OCI-LY7 (cell line): ENCODE measurements around the gene CSE1L. TPM values are rescaled to one million over a fixed set of nuclear protein-coding genes. Genes with fewer than 3 reads are reported as not detected.

Source experiments
- BruUV-seq: library from RNA; stranded (reverse); fragments of 400-500 nt; replicated peaks from 2 replicates; lab custom pipeline; 2021; lab: Mats Ljungman, UMichigan
- CTCF ChIA-PET: fragments of 300-600 bp; sonication (Branson Sonifier 250); formaldehyde crosslinking; loops from one replicate; lab custom pipeline; 2022; ENCODE audit warnings: antibody characterized with exemption; ENCODE audit not compliant: unreplicated experiment; lab: Charles Lee
- POLR2A ChIA-PET: fragments of 300-600 bp; sonication (Branson Sonifier 250); formaldehyde crosslinking; loops from one replicate; lab custom pipeline; 2022; ENCODE audit warnings: antibody characterized with exemption; lab: Charles Lee
- DNase-seq: peaks from one replicate; pipeline ENCODE4 v3.0.0-alpha.2; 2015; ENCODE audit warnings: low spot score
- H2AFZ ChIP-seq: fragments of 200-600 bp; sonication (generic), shearing (Covaris generic); 2 replicates; pipeline ENCODE4 v1.6.1; 2014; ENCODE audit warnings: mild to moderate bottlenecking, antibody characterized with exemption, low read length, moderate library complexity
- H3K27ac ChIP-seq: fragments of 200-600 bp; sonication (generic); 2 replicates; pipeline ENCODE4 v1.5.1; 2014; ENCODE audit warnings: mixed run types, low read depth, mild to moderate bottlenecking, moderate library complexity, low read length, inconsistent platforms; ENCODE audit not compliant: poor library complexity, severe bottlenecking
- H3K36me3 ChIP-seq: fragments of 200-600 bp; sonication (generic); 2 replicates; pipeline ENCODE4 v1.6.1; 2014; ENCODE audit warnings: mild to moderate bottlenecking, antibody characterized with exemption, low read length, moderate library complexity, mixed read lengths; ENCODE audit not compliant: insufficient read depth
- H3K4me1 ChIP-seq: fragments of 200-600 bp; sonication (generic); 2 replicates; pipeline ENCODE4 v1.5.1; 2014; ENCODE audit warnings: mild to moderate bottlenecking, low read length; ENCODE audit not compliant: insufficient read depth, poor library complexity, severe bottlenecking
- H3K4me2 ChIP-seq: fragments of 200-600 bp; sonication (generic); 2 replicates; pipeline ENCODE4 v1.6.1; 2014; ENCODE audit warnings: mild to moderate bottlenecking, low read length
- H3K4me3 ChIP-seq: fragments of 200-600 bp; sonication (generic); 2 replicates; pipeline ENCODE4 v1.5.1; 2014; ENCODE audit warnings: mild to moderate bottlenecking, low read depth, low read length; ENCODE audit not compliant: poor library complexity, severe bottlenecking
- H3K79me2 ChIP-seq: fragments of 200-600 bp; sonication (generic); 2 replicates; pipeline ENCODE4 v1.6.1; 2016; ENCODE audit warnings: low read depth, mild to moderate bottlenecking, low read length, moderate library complexity, mixed read lengths; ENCODE audit not compliant: insufficient read depth
- H3K9me2 ChIP-seq: fragments of 200-600 bp; sonication (generic); 2 replicates; pipeline ENCODE4 v1.6.1; 2016; ENCODE audit warnings: mild to moderate bottlenecking, low read length, mixed read lengths; ENCODE audit not compliant: insufficient read depth
- H3K9me3 ChIP-seq: fragments of 200-600 bp; sonication (generic); 2 replicates; pipeline ENCODE4 v1.6.1; 2014; ENCODE audit warnings: mild to moderate bottlenecking, mixed run types, low read length, mixed read lengths
- H4K20me1 ChIP-seq: fragments of 200-600 bp; sonication (generic); 2 replicates; pipeline ENCODE4 v1.6.1; 2014; ENCODE audit warnings: mild to moderate bottlenecking, antibody characterized with exemption, low read length, moderate library complexity, mixed read lengths; ENCODE audit not compliant: insufficient read depth
- CTCF ChIP-seq: fragments of 200-600 bp; sonication (generic); conservative IDR thresholded peaks from 2 replicates; pipeline ENCODE4 v1.5.1; 2014; ENCODE audit warnings: mild to moderate bottlenecking, antibody characterized with exemption, low read length, moderate library complexity, mixed read lengths
- EZH2phosphoT487 ChIP-seq: fragments of 200-600 bp; sonication (generic); IDR thresholded peaks from 2 replicates; pipeline ENCODE4 v1.6.1; 2018; ENCODE audit warnings: low read depth, borderline replicate concordance, mild to moderate bottlenecking, mixed run types, antibody characterized with exemption, low read length, moderate library complexity, mixed read lengths
- intact Hi-C: fragments of 100-400 bp; cut with micrococcal nuclease; formaldehyde crosslinking; loops from one replicate; pipeline ENCODE4 v1.10.0; 2022; ENCODE audit not compliant: unreplicated experiment
- total RNA-seq, 2 experiments: library from RNA; depleted of rRNA in 1 of 2; stranded (reverse); fragments of >200 nt in 1 of 2; shearing (Covaris generic) in 1 of 2; gene quantifications; 2 replicates each; pipeline ENCODE4 v1.2.3, GENCODE V29; 2014 to 2022

CSE1L gene
- total RNA-seq, 2 experiments from 2014 or later = 104 to 145 TPM

DNA sequence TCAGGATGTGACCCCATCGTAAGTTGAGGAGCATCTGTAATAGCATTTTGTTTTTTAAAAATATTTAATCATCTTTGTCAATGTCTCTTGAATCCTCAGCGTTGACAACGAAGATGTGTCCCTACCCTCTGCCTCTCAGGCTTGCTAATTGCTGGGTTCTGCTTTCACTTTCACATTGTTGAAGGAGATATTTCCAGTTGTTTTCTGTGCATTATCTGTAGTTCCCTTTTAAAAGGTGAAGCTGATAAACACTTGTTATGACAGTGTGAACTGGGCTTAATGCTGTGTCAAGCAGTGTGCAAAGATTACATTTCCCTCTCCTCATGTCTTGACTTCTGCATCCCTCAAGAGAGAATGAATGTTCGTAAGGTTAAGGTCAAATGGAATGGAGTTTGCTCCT, 54.9 kb downstream of the CSE1L start:
- BruUV-seq = no TSS peak
- Histone ChIP-seq H3K9me3 (no peaks in the 10 kb centered on the region), H3K4me1 (no peaks in the 10 kb centered on the region), H4K20me1 (no peaks in the 10 kb centered on the region), H3K9me2 (no peaks in the 10 kb centered on the region), H2AFZ (no peak overlapping the region), H3K4me3 (no peak overlapping the region), H3K36me3 (peaks cover 94% of the 10 kb centered on the region), H3K79me2 (peaks cover 9% of the 10 kb centered on the region; the same call in 1 of the 2 replicates), H3K27ac (no peak overlapping the region), H3K4me2 (no peak overlapping the region)
- no peak for DNase-seq
- ChIA-PET CTCF (no interaction called here), POLR2A (no interaction called here)
- TF ChIP-seq EZH2phosphoT487 (no peak), CTCF (no peak)
- intact Hi-C loops = no loop called here

- Histone ChIP-seq H3K79me2 (peaks cover 9% of the 10 kb centered on the region; the same call in 1 of the 2 replicates), H3K27ac (no peak overlapping the region), H3K4me2 (no peak overlapping the region), H2AFZ (no peak overlapping the region), H3K4me3 (no peak overlapping the region), H3K9me3 (no peaks in the 10 kb centered on the region), H3K9me2 (no peaks in the 10 kb centered on the region), H4K20me1 (no peaks in the 10 kb centered on the region), H3K36me3 (peaks cover 75% of the 10 kb centered on the region), H3K4me1 (no peaks in the 10 kb centered on the region)
- no peak for TF ChIP-seq CTCF
- TF ChIP-seq EZH2phosphoT487 = no peak
- ChIA-PET POLR2A (interaction anchor here (0.8 kb wide), 1 partner anchor 22 kb away, joined by 6 read pairs; no protein-coding TSS in a partner anchor), CTCF (no interaction called here)
- BruUV-seq = no TSS peak
- no peak for DNase-seq
- intact Hi-C loops = no loop called here
Measured at GRCh38 chr20:49103019-49103418, 56.9 kb downstream of the CSE1L start.

- Histone ChIP-seq H4K20me1 (no peaks in the 10 kb centered on the region), H3K9me2 (no peaks in the 10 kb centered on the region), H3K36me3 (peaks cover 67% of the 10 kb centered on the region), H3K4me2 (no peak overlapping the region), H3K27ac (no peak overlapping the region), H3K79me2 (peaks cover 1% of the 10 kb centered on the region; the same call in 1 of the 2 replicates), H3K4me1 (no peaks in the 10 kb centered on the region), H3K9me3 (no peaks in the 10 kb centered on the region), H2AFZ (no peak overlapping the region), H3K4me3 (no peak overlapping the region)
- ChIA-PET POLR2A (no interaction called here), CTCF (no interaction called here)
- DNase-seq = no peak
- BruUV-seq = no TSS peak
- intact Hi-C loops = no loop called here
- TF ChIP-seq CTCF = no peak
- TF ChIP-seq EZH2phosphoT487 = no peak
Measured at GRCh38 chr20:49103647-49104364, 57.7 kb downstream of the CSE1L start.
